Heart left ventricle (tissue), 13 donors: ENCODE data around the gene MSRB3.

ENCODE experiments used
- CTCF ChIP-seq, 12 donors: fragments of 200-600 bp; sonication (generic) in 4 of 12; IDR thresholded peaks; one replicate each; pipeline versions ENCODE4 v1.5.0 to v1.8.0; 2018 to 2022; ENCODE audit warnings: antibody characterized with exemption in 12 of 12, mild to moderate bottlenecking in 5 of 12
- POLR2A ChIP-seq, 2 donors: fragments of 450-650 bp; IDR thresholded peaks; one replicate each; pipeline ENCODE4 v1.6.1; 2017; ENCODE audit warnings: antibody characterized with exemption in 2 of 2, mild to moderate bottlenecking in 2 of 2, moderate library complexity in 2 of 2
- donor health status: ischemic (EF 13 %, LVEDD 7.1; RV severe dilation, severe dysfunction).
- donor health status: DM: no; HTN: yes; CAD: no.
- donor health status: DM: no; HTN: no; CAD: no.
- donor health status: ischemic (EF 25% LVEDD 6.9; RV normal size, moderate dysfunction).
- donor health status: ischemic (EF 25% LVEDD 5.7; RV mildly dilated, moderate dysfunction).
- donor health status: ischemic (EF 35%, LVEDD 5.7; RV mildly dilated, moderate dysfunction).
- donor health status: nonischemic (EF 11% LVEDD 7.7; RV severe dilation, severe dysfunction).
- donor health status: DM: yes; HTN: yes; CAD: no.
- donor health status: PGD.
- donor health status: ischemic (EF 29% LVEDD 5.4; RV normal size, mild dysfunction).
- donor health status: nonischemic (EF 23%, LVEDD 6.1; RV moderate dilation, normal function).

- TF ChIP-seq CTCF (IDR thresholded peaks at IDR 0.05), result no peak
- TF ChIP-seq POLR2A (IDR thresholded peaks at IDR 0.05), result no peak
Observed at GRCh38 chr12:65335021-65335714, 56.7 kb downstream of the MSRB3 start.
